Stimulated activated CD8-positive, alpha-beta memory T cell treated with anti-CD3 and anti-CD28 coated beads, Interleukin-7, amount 100 ng/mL, for 1 hour (primary cell): ENCODE measurements around the gene MAP3K21.

ENCODE experiments used
- DNase-seq, 2 donors: peaks; one replicate each; pipeline ENCODE4 v3.0.0-alpha.2; 2020; ENCODE audit warnings: low read depth in 2 of 2

The MAP3K21 gene

GRCh38 chr1:233327651-233328141, at the start of gene MAP3K21:
MAP3K21 (plus strand) TSS chr1:233327724; CDS start chr1:233328029, 305 bp downstream.
- DNase-seq, result no peak

DNA sequence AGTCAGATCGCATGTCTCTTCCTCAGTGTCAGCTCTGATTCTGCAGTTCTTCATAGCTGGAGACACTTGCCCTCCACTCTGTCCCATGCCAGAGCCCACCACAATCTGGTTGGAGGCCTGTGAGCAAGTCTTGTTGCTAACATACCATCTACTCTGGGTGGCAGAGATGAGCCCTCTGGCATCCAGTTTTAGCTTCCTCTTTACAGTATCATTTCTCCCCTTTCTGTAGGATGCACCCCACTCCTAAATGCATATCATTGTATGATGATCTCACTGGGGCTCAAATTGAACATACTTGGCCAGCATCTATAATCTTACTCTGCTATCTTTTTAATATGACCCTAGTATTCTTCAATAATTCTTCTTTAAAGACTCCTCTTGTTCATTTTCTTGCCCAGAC, 48.9 kb upstream of the MAP3K21 start:
- DNase-seq, result no peak

DNA sequence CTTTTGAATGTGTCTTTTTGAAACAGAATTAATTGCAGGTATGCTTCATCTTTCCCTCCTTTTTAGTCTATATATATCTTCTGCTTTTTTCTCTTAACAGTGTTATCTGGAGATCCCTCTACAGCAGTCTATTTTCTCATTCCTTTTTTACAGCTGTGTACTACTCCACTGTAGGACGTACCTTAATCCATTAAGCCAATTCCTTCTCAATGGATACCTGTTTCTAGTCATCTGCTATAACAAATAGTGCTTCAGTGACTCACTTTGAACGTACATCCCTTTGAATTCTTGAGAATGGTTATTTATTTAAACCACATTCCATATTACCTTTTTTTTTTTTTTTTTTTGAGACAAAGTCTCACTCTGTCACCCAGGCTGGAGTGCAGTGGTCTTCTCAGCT, 47.6 kb upstream of the MAP3K21 start:
- DNase-seq, result no peak

DNA sequence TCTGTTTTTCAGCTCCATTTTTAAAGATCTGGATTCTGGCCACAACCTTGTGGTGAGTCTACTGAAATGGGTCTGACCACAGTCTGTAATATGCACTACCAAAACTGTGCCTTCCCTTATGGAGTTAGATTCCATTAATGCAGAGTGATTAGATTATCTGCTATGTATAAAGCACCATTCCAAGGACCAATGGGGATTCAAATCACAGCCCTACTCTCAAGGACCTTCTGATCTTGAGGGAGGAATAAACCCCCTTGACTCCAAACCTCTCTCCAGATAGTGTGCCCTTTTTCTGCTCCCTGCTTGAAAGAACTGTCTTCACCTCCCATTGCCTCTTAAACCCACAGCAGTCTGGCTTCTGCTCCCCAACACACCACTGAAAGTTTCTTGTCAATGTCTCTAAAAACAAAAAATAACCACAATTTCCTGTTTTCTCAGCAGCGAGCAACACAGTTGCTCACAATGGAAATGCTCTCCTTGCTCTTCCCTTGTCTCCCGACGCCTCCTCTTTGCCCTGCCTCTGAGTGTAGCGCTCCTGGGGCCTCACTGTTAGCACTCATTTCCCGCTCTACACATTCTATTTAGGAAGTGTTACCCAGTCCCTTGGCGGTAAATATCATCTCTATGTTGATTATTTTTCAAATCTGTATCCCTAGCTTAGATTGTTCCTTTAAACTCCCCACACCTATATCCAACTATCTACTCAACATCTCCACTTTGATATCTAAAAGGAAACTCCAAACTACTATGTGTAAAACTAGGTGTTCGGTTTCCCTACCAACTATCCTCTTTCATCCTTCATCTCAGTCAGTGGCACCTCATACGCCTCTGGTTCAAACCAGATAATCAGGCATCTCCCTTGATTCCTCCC, 45.6 kb upstream of the MAP3K21 start:
- no peak for DNase-seq

GRCh38 chr1:233282582-233282886, 45.0 kb upstream of the MAP3K21 start:
- DNase-seq, result no peak

DNA sequence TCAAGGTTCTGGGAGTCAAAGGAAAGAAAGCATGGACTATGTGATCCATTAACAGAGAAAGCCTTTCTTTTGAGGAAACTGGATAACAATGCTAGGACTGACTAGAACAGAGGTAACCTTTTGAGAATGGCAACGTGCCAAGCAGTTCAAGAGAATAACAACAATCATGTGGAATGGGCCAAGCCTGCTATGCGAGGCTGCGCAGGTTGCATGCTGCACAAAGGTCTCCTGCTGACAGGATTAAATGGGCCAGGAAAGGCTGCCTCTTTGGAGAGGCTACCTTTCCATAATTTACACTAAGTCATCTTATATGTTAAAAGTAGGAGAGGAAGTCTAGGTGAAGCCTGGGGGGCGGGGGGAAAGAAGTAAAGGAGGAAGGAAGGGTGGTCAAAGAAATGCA, 37.8 kb upstream of the MAP3K21 start:
- DNase-seq, result no peak

- no peak for DNase-seq
Observed at GRCh38 chr1:233290396-233291034, 37.0 kb upstream of the MAP3K21 start.

GRCh38 chr1:233293556-233294446, 33.7 kb upstream of the MAP3K21 start:
- DNase-seq, result no peak

DNA sequence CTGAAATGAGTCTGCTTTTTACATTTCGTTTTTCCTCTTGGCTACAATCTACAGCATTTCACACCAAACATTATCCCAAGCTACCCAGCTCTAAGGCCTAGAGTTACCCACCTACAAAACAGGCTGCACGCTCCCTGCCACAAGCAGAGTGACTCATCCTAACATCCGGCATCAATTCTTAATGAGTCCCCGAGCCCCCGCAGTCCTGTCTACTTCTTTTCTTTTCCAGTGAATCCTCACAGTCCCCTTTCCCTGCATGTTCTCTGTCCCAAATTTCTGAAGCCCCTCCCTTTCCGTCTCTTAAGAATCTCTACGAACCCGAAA, 32.6 kb upstream of the MAP3K21 start:
- DNase-seq, result peak in 1 of 2 donors; percentile 14

GRCh38 chr1:233295237-233295974, 32.1 kb upstream of the MAP3K21 start, which contains the start of gene PCNX2:
PCNX2 (minus strand) TSS chr1:233295725; CDS start chr1:233295478, 247 bp downstream.
- DNase-seq, result peak; percentile 21 to 29

DNA sequence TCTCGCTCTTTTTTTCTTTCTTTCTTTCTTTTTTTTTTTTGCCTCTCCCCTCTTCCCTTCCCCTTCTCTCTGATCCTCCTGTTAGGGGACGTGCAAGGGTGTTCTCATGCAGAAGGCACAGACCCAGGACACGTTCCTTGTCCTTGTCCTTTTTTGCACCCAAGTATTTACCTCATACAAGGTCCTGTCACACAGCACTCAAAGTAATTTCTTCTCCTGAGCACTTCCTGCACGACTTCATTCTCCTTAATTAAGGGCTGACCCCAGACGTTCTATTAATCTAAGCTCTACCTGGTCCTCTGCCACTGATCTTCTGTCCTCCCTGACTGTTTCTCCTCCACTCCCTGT, 31.6 kb upstream of the MAP3K21 start:
- DNase-seq, result no peak

GRCh38 chr1:233299450-233299849, 28.1 kb upstream of the MAP3K21 start:
- no peak for DNase-seq

GRCh38 chr1:233300326-233300725, 27.2 kb upstream of the MAP3K21 start:
- DNase-seq, result no peak

GRCh38 chr1:233304489-233305102, 22.9 kb upstream of the MAP3K21 start:
- DNase-seq, result no peak

GRCh38 chr1:233313434-233314155, 13.9 kb upstream of the MAP3K21 start:
- DNase-seq, result no peak

DNA sequence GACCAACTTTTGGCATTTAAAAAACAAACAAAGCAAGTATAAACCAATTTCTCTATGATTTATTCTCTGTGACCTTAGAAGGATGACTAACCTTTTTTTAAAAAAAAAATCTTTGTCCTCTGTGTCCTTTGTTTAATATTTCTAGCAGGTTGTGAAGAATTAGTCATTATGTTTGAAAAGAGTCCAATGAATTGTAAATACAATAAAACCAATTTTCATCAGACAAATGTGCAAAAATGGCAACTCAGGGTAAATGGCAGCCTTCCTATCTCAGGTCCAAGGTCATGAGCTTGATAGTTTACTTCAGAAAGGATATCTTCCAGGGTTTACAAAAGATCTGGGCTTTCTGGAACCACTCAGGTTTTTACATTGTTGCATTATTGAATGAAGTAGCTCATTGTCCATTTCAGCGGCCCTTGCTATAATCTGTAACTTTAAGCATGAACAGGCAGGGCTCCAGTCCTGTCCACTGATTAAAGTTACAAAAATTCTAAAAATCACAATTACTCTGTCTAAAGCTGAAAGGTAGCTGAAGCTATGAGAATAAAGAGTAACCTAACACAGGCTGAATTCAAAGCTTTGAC, 11.7 kb upstream of the MAP3K21 start:
- DNase-seq, result no peak

DNA sequence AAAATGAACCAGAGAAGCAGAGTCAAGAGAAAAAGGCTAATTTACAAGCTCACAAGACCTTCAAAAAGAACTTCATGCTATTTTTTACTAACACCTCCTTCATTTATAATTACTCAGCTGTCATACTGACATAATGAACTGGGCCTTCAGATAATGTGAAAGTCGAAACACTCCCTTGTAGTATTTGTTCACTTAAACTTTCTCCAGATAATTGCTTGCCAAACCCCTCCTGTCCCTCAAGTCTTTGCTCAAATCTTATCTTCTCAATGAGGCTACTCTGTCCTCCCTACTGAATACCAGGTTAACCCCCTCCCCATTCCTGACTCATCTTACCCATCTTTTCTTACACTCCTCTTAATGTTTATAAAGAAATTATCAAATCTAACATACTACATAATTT, 11.1 kb upstream of the MAP3K21 start:
- no peak for DNase-seq

GRCh38 chr1:233319272-233319671, 8.3 kb upstream of the MAP3K21 start:
- no peak for DNase-seq

DNA sequence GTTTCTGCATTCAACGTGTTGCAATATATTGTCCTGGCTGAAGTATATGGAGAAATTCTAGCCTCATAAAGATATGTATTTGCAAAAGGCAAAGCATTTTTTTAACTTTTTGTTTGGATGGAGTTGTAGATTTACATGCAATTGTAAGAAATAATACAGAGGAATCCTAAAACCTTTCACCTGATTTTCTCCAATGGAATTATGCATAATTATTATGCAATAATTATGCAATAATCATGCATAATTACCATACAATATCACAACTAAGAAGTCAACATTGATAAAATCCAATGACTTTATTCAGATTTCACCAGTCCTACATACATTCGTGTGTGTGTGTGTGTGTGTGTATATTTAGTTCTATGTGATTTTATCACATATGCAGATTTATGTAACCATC, 7.5 kb upstream of the MAP3K21 start:
- no peak for DNase-seq

DNA sequence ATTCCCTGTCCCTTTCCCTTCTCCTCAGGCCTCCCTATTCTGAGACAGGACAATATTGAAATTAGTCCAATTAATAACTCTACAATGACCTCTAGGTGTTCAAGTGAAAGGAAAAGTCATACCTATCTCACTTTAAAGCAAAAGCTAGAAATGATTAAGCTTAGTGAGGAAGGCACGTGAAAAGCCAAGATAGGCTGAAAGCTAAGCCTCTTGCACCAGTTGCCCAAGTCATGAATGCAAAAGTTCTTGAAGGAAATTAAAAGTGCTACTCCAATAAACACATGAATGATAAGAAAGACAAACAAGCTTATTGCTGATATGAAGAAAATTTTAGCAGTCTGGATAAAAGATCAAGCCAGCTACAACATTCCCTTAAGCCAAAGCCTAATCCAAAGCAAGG, 3.8 kb upstream of the MAP3K21 start:
- no peak for DNase-seq
